IMR-90 (cell line): Measurements from ENCODE around the gene DNAI2. TPM values are rescaled to one million over a fixed set of nuclear protein-coding genes. Genes with fewer than 3 reads are reported as not detected.

Experiments used
- ATAC-seq: fragments of 200-7000 bp; cut with Tn5 transposase; 2 replicates; pipeline ENCODE4 v1.9.1; 2020; ENCODE audit warnings: low read depth, mild to moderate bottlenecking, moderate library complexity
- BruUV-seq: library from RNA; stranded (reverse); fragments of 400-500 nt; replicated peaks from 2 replicates; lab custom pipeline; 2021; lab: Mats Ljungman, UMichigan
- CTCF ChIA-PET: fragments of 300-600 bp; formaldehyde crosslinking; extraction: SDS; loops from one replicate; lab custom pipeline; 2021; ENCODE audit warnings: antibody characterized with exemption; lab: Yijun Ruan, JAX
- POLR2A ChIA-PET: fragments of 300-600 bp; sonication (Branson Sonifier 250); formaldehyde crosslinking; loops from one replicate; lab custom pipeline; 2022; ENCODE audit warnings: antibody characterized with exemption; ENCODE audit not compliant: unreplicated experiment; lab: Charles Lee
- DNase-seq: peaks from one replicate; pipeline ENCODE4 v3.0.0; 2013
- H2AFZ ChIP-seq: replicated peaks from 2 replicates; pipeline ENCODE3; 2013; ENCODE audit warnings: low read length, mild to moderate bottlenecking; ENCODE audit not compliant: poor library complexity
- H2AK5ac ChIP-seq: 2 replicates; pipeline ENCODE4 v1.6.1; 2013; ENCODE audit warnings: low read depth, low read length, inconsistent platforms
- H2AK9ac ChIP-seq: replicated peaks from 2 replicates; pipeline ENCODE3; 2013; ENCODE audit warnings: mild to moderate bottlenecking, low read depth, low read length, moderate library complexity; ENCODE audit not compliant: poor library complexity
- H2BK120ac ChIP-seq: 2 replicates; pipeline ENCODE4 v1.6.1; 2013; ENCODE audit warnings: low read depth, low read length, inconsistent platforms
- H2BK15ac ChIP-seq: 3 replicates; pipeline ENCODE4 v1.6.1; 2013; ENCODE audit warnings: low read depth, low read length, inconsistent platforms
- H2BK20ac ChIP-seq: 2 replicates; pipeline ENCODE4 v1.6.1; 2013; ENCODE audit warnings: low read depth, mild to moderate bottlenecking, inconsistent platforms, low read length, moderate library complexity
- H2BK5ac ChIP-seq: 2 replicates; pipeline ENCODE4 v1.6.1; 2013; ENCODE audit warnings: mild to moderate bottlenecking, low read depth, low read length, inconsistent platforms; ENCODE audit not compliant: poor library complexity, severe bottlenecking
- H3K14ac ChIP-seq: replicated peaks from 2 replicates; pipeline ENCODE4 v1.6.1; 2013; ENCODE audit warnings: low read depth, low read length, inconsistent platforms
- H3K18ac ChIP-seq: 2 replicates; pipeline ENCODE4 v1.6.1; 2013; ENCODE audit warnings: low read depth, low read length, control low read depth
- H3K23ac ChIP-seq: 2 replicates; pipeline ENCODE4 v1.6.1; 2013; ENCODE audit warnings: low read depth, low read length, inconsistent platforms
- H3K27ac ChIP-seq: 2 replicates; pipeline ENCODE4 v1.5.1; 2013; ENCODE audit warnings: mild to moderate bottlenecking, control low read depth, low read length; ENCODE audit not compliant: insufficient read depth
- H3K27me3 ChIP-seq: 2 replicates; pipeline ENCODE4 v1.6.1; 2013; ENCODE audit warnings: low read length; ENCODE audit not compliant: control insufficient read depth, insufficient read depth
- H3K36me3 ChIP-seq: 2 replicates; pipeline ENCODE4 v1.6.1; 2013; ENCODE audit warnings: low read length, mixed read lengths; ENCODE audit not compliant: control insufficient read depth, insufficient read depth
- H3K4ac ChIP-seq: 2 replicates; pipeline ENCODE4 v1.6.1; 2013; ENCODE audit warnings: low read depth, low read length, inconsistent platforms
- H3K4me1 ChIP-seq: 2 replicates; pipeline ENCODE4 v1.6.1; 2013; ENCODE audit warnings: low read length, mixed read lengths; ENCODE audit not compliant: control insufficient read depth, insufficient read depth
- H3K4me2 ChIP-seq: 2 replicates; pipeline ENCODE4 v1.6.1; 2013; ENCODE audit warnings: low read depth, mild to moderate bottlenecking, control low read depth, low read length, moderate library complexity
- H3K4me3 ChIP-seq: 2 replicates; pipeline ENCODE4 v1.5.1; 2013; ENCODE audit warnings: low read depth, mild to moderate bottlenecking, control low read depth, low read length, moderate library complexity; ENCODE audit not compliant: insufficient read depth
- H3K56ac ChIP-seq: 2 replicates; pipeline ENCODE4 v1.6.1; 2013; ENCODE audit warnings: low read length, inconsistent platforms; ENCODE audit not compliant: insufficient read depth; ENCODE audit errors: extremely low read depth
- H3K79me1 ChIP-seq, 2 experiments: 2 replicates each; pipeline ENCODE4 v1.6.1; 2013; ENCODE audit warnings: low read length in 2 of 2, inconsistent platforms in 1 of 2, low read depth in 1 of 2
- H3K9ac ChIP-seq: 2 replicates; pipeline ENCODE4 v1.6.1; 2013; ENCODE audit warnings: low read depth, low read length, control low read depth
- H3K9me1 ChIP-seq: 2 replicates; pipeline ENCODE4 v1.6.1; 2013; ENCODE audit warnings: low read length, inconsistent platforms; ENCODE audit not compliant: insufficient read depth
- H3K9me3 ChIP-seq: 2 replicates; pipeline ENCODE4 v1.6.1; 2013; ENCODE audit warnings: low read length; ENCODE audit not compliant: control insufficient read depth, insufficient read depth
- H4K20me1 ChIP-seq: 2 replicates; pipeline ENCODE4 v1.6.1; 2013; ENCODE audit warnings: low read length, inconsistent platforms; ENCODE audit not compliant: insufficient read depth
- H4K5ac ChIP-seq: 2 replicates; pipeline ENCODE4 v1.6.1; 2013; ENCODE audit warnings: mild to moderate bottlenecking, low read depth, low read length, control low read depth
- H4K8ac ChIP-seq, 2 experiments: 2 replicates each; pipeline ENCODE4 v1.6.1; 2013; ENCODE audit warnings: low read depth in 2 of 2, low read length in 2 of 2, control low read depth in 1 of 2, inconsistent platforms in 1 of 2
- H4K91ac ChIP-seq: 2 replicates; pipeline ENCODE4 v1.6.1; 2013; ENCODE audit warnings: low read depth, low read length, inconsistent platforms; ENCODE audit not compliant: insufficient read depth
- BHLHE40 ChIP-seq: fragments of 150-350 bp; IDR thresholded peaks from 2 replicates; pipeline ENCODE4 v1.6.1; 2016; ENCODE audit warnings: mild to moderate bottlenecking, low read depth, low read length
- CEBPB ChIP-seq: IDR thresholded peaks from 2 replicates; pipeline ENCODE4 v1.6.1; 2012; ENCODE audit warnings: low read depth, low read length, improper control_type of control experiment
- CHD1 ChIP-seq: IDR thresholded peaks from 2 replicates; pipeline ENCODE4 v1.6.1; 2012; ENCODE audit warnings: low read depth, low read length, improper control_type of control experiment
- FOS ChIP-seq: fragments of 150-350 bp; IDR thresholded peaks from 2 replicates; pipeline ENCODE4 v1.6.1; 2016; ENCODE audit warnings: low read depth, low read length
- MAFK ChIP-seq: IDR thresholded peaks from 2 replicates; pipeline ENCODE4 v1.6.1; 2012; ENCODE audit warnings: low read depth, low read length, improper control_type of control experiment
- NFE2L2 ChIP-seq: fragments of 150-350 bp; IDR thresholded peaks from 2 replicates; pipeline ENCODE4 v1.6.1; 2016; ENCODE audit warnings: low read depth, mild to moderate bottlenecking, low read length
- POLR2A ChIP-seq: IDR thresholded peaks from 2 replicates; pipeline ENCODE4 v1.6.1; 2012; ENCODE audit warnings: mild to moderate bottlenecking, low read depth, low read length
- RAD21 ChIP-seq: IDR thresholded peaks from 2 replicates; pipeline ENCODE4 v1.6.1; 2012; ENCODE audit warnings: low read length, improper control_type of control experiment
- RCOR1 ChIP-seq: IDR thresholded peaks from 2 replicates; pipeline ENCODE4 v1.6.1; 2012; ENCODE audit warnings: mild to moderate bottlenecking, low read length, improper control_type of control experiment; ENCODE audit not compliant: insufficient replicate concordance
- RFX5 ChIP-seq: IDR thresholded peaks from 2 replicates; pipeline ENCODE4 v1.8.0; 2012; ENCODE audit warnings: low read depth, mild to moderate bottlenecking, low read length, moderate library complexity
- SMC3 ChIP-seq: fragments of 150-350 bp; IDR thresholded peaks from 2 replicates; pipeline ENCODE4 v1.6.1; 2016; ENCODE audit warnings: low read depth, mild to moderate bottlenecking, antibody characterized with exemption, low read length, moderate library complexity
- WGBS, 2 experiments: methylation state at CpG; one replicate each; pipeline versions ENCODE4 v1.1.5 to v1.1.7; 2013; ENCODE audit warnings: missing lambda C conversion rate in 2 of 2; ENCODE audit not compliant: insufficient read length in 1 of 2; ENCODE audit errors: extremely low coverage in 2 of 2; 5-methylcytosine and 5-hydroxymethylcytosine counted together
- dilution Hi-C: fragments of 300-500 bp; cut with HindIII; formaldehyde crosslinking; loops from one replicate; pipeline ENCODE4 v1.14.3; 2018; ENCODE audit warnings: low sequenced_read_pairs; ENCODE audit not compliant: unreplicated experiment
- in situ Hi-C: fragments of 300-500 bp; cut with MboI; formaldehyde crosslinking; loops from 3 replicates; pipeline ENCODE4 v1.14.3; 2019; ENCODE audit warnings: low sequenced_read_pairs, inconsistent platforms, mixed read lengths
- intact Hi-C: fragments of 100-400 bp; cut with micrococcal nuclease; formaldehyde crosslinking; loops from 2 replicates; pipeline ENCODE4 v1.10.0; 2022
- polyA plus RNA-seq, 3 experiments: library from polyadenylated mRNA; depleted of rRNA; stranded (reverse); fragments of >200 nt; gene quantifications; 2 replicates each; pipeline ENCODE4 v1.2.3, GENCODE V29; 2012; ENCODE audit warnings: low replicate concordance in 1 of 3
- total RNA-seq: library from RNA; depleted of rRNA; stranded (reverse); fragments of >200 nt; gene quantifications from 2 replicates; pipeline ENCODE4 v1.2.3, GENCODE V29; 2012

DNAI2 gene
- total and polyA plus RNA-seq, 2 of the 4 experiments (the other 2 are of a cell fraction) = not detected

GRCh38 chr17:74340470-74341023 lies 66.5 kb downstream of the DNAI2 start:
- H3K79me1 ChIP-seq = no peaks in the 10 kb centered on the region
- no peak overlapping the region for H3K4me2 ChIP-seq
- H3K23ac ChIP-seq = no peak overlapping the region
- intact Hi-C loops (no loop called here), dilution Hi-C loops (no loop called here), in situ Hi-C loops (no loop called here)
- no peak for ATAC-seq
- WGBS, 2 experiments = no CpG with 5 or more reads among the region's 13 CpGs
- ChIA-PET POLR2A (no interaction called here), CTCF (no interaction called here)
- H3K4ac ChIP-seq = no peak overlapping the region
- no TSS peak for BruUV-seq
- H3K4me1 ChIP-seq = no peaks in the 10 kb centered on the region
- no peak overlapping the region for H4K8ac ChIP-seq
- no peak overlapping the region for H3K56ac ChIP-seq
- no peaks in the 10 kb centered on the region for H3K9me1 ChIP-seq
- no peak overlapping the region for H2BK5ac ChIP-seq
- no peaks in the 10 kb centered on the region for H3K36me3 ChIP-seq
- no peak overlapping the region for H3K27ac ChIP-seq
- no peak for DNase-seq
- H4K5ac ChIP-seq = no peak overlapping the region
- TF ChIP-seq SMC3 = no peak
- no peak for TF ChIP-seq RCOR1
- no peak for TF ChIP-seq CHD1
- TF ChIP-seq BHLHE40 = no peak
- TF ChIP-seq RAD21 = no peak
- no peak for TF ChIP-seq NFE2L2
- no peak for TF ChIP-seq RFX5
- no peak for TF ChIP-seq POLR2A
- TF ChIP-seq MAFK = no peak
- no peak for TF ChIP-seq CEBPB
- TF ChIP-seq FOS = no peak
- no peak overlapping the region for H2AK9ac ChIP-seq
- no peaks in the 10 kb centered on the region for H4K20me1 ChIP-seq
- H3K14ac ChIP-seq = no peak overlapping the region
- no peaks in the 10 kb centered on the region for H3K9me3 ChIP-seq
- H3K9ac ChIP-seq = no peak overlapping the region
- H2BK15ac ChIP-seq = no peak overlapping the region
- no peak overlapping the region for H2AFZ ChIP-seq
- no peaks in the 10 kb centered on the region; the same call in 1 of the 2 replicates for H3K27me3 ChIP-seq
- no peak overlapping the region for H3K4me3 ChIP-seq
- H2BK20ac ChIP-seq = no peak overlapping the region
- no peak overlapping the region for H2BK120ac ChIP-seq
- H3K18ac ChIP-seq = no peak overlapping the region
- H2AK5ac ChIP-seq = no peak overlapping the region
- H4K91ac ChIP-seq = no peak overlapping the region
